HepG2 (cell line): Measurements from ENCODE around the gene GPC6. TPM values are rescaled to one million over a fixed set of nuclear protein-coding genes. Genes with fewer than 3 reads are reported as not detected.

Experiments used
- ATAC-seq: fragments of 200-7000 bp; cut with Tn5 transposase; 3 replicates; pipeline ENCODE4 v1.9.1; 2020; ENCODE audit warnings: mild to moderate bottlenecking, moderate library complexity
- BruUV-seq: library from RNA; stranded (reverse); fragments of 400-500 nt; replicated peaks from 2 replicates; lab custom pipeline; 2021; lab: Mats Ljungman, UMichigan
- CTCF ChIA-PET: fragments of 300-600 bp; formaldehyde crosslinking; extraction: SDS; loops from one replicate; lab custom pipeline; 2021; ENCODE audit warnings: low total read pairs, inconsistent platforms, low intra/inter-chr PET ratio; lab: Yijun Ruan, JAX
- POLR2A ChIA-PET: fragments of 350-600 bp; sonication (Branson Sonifier 250); formaldehyde crosslinking; loops from one replicate; lab custom pipeline; 2020; ENCODE audit warnings: antibody characterized with exemption, inconsistent platforms; lab: Yijun Ruan, JAX
- DNase-seq: peaks from one replicate; pipeline ENCODE4 v3.0.0-alpha.2; 2015; ENCODE audit warnings: low spot score
- FAIRE-seq: peaks from 3 replicates; lab custom pipeline; 2011; peaks lifted over from hg19 to GRCh38; lab: Jason Lieb, UNC
- H2AFZ ChIP-seq: one replicate; pipeline ENCODE4 v1.6.1; 2011; ENCODE audit warnings: low read length, inconsistent platforms
- H3K27ac ChIP-seq: fragments of 300-600 bp; 3 replicates; pipeline ENCODE4 v1.8.0; 2011; ENCODE audit warnings: mixed run types, mild to moderate bottlenecking, mixed read lengths, low read length, inconsistent platforms; ENCODE audit not compliant: insufficient read depth; ENCODE audit errors: extremely low read length
- H3K27me3 ChIP-seq, 2 experiments: fragments of 200-600 bp in 1 of 2; 2 replicates in 1 of 2; 3 replicates in 1 of 2; pipeline versions ENCODE4 v1.6.0 to v1.8.0; 2011; ENCODE audit warnings: low read length in 2 of 2, mild to moderate bottlenecking in 2 of 2, moderate library complexity in 2 of 2, inconsistent platforms in 1 of 2; ENCODE audit not compliant: insufficient read depth in 2 of 2, control insufficient read depth in 1 of 2
- H3K36me3 ChIP-seq, 2 experiments: fragments of 200-600 bp in 1 of 2; replicated peaks in 1 of 2; 2 replicates in 1 of 2; 3 replicates in 1 of 2; pipeline versions ENCODE4 v1.5.1 to v1.8.0; 2011; ENCODE audit warnings: low read length in 2 of 2, inconsistent platforms in 1 of 2; ENCODE audit not compliant: insufficient read depth in 2 of 2, control insufficient read depth in 1 of 2
- H3K4me1 ChIP-seq: 2 replicates; pipeline ENCODE4 v1.5.1; 2012; ENCODE audit warnings: low read length, inconsistent platforms; ENCODE audit not compliant: insufficient read depth
- H3K4me2 ChIP-seq: 2 replicates; pipeline ENCODE4 v1.6.0; 2011; ENCODE audit warnings: low read depth, low read length, inconsistent platforms
- H3K4me3 ChIP-seq, 3 experiments: fragments of 200-600 bp in 1 of 3; sonication (generic), shearing (Covaris generic) in 1 of 3; replicated peaks in 1 of 3; 2 replicates each; pipeline ENCODE4 v1.5.1; 2011 to 2016; ENCODE audit warnings: low read length in 3 of 3, inconsistent platforms in 2 of 3, low read depth in 2 of 3, mild to moderate bottlenecking in 2 of 3, control low read depth in 1 of 3, mixed read lengths in 1 of 3; ENCODE audit not compliant: insufficient read depth in 1 of 3
- H3K79me2 ChIP-seq: one replicate; pipeline ENCODE4 v1.6.1; 2011; ENCODE audit warnings: low read length, inconsistent platforms; ENCODE audit not compliant: insufficient read depth
- H3K9ac ChIP-seq: 2 replicates; pipeline ENCODE4 v1.6.0; 2011; ENCODE audit warnings: mild to moderate bottlenecking, low read depth, low read length, inconsistent platforms; ENCODE audit not compliant: insufficient read depth
- H3K9me3 ChIP-seq: 2 replicates; pipeline ENCODE4 v1.5.1; 2012; ENCODE audit warnings: mild to moderate bottlenecking, low read length
- H4K20me1 ChIP-seq: 2 replicates; pipeline ENCODE4 v1.6.0; 2011; ENCODE audit warnings: inconsistent platforms, mild to moderate bottlenecking, low read length, moderate library complexity; ENCODE audit not compliant: insufficient read depth
- NFE2L1 ChIP-seq: sonication (generic); formaldehyde crosslinking; IDR thresholded peaks from 2 replicates; pipeline ENCODE4 v1.4.0; 2020; ENCODE audit warnings: missing genetic modification reagents, mild to moderate bottlenecking, borderline replicate concordance
- NFE2L2 ChIP-seq: fragments of 150-350 bp; IDR thresholded peaks from 2 replicates; pipeline ENCODE4 v1.6.1; 2014; ENCODE audit warnings: low read length
- PTBP1 ChIP-seq: fragments of 200-400 bp; formaldehyde crosslinking; IDR thresholded peaks from 2 replicates; pipeline ENCODE4 v1.6.1; 2018; ENCODE audit warnings: low read length, low read depth; ENCODE audit not compliant: poor library complexity, severe bottlenecking
- TBX3 ChIP-seq: fragments of 450-650 bp; IDR thresholded peaks from 2 replicates; pipeline ENCODE4 v1.6.1; 2017; ENCODE audit warnings: antibody characterized with exemption, mild to moderate bottlenecking, inconsistent platforms, borderline replicate concordance
- TOPORS ChIP-seq: sonication (generic); formaldehyde crosslinking; IDR thresholded peaks from 2 replicates; pipeline ENCODE4 v1.8.0; 2023; ENCODE audit warnings: mild to moderate bottlenecking, missing genetic modification reagents
- YEATS2 ChIP-seq: sonication (generic); formaldehyde crosslinking; IDR thresholded peaks from 2 replicates; pipeline ENCODE4 v1.4.0; 2020; ENCODE audit warnings: missing genetic modification reagents, borderline replicate concordance
- ZFP41 ChIP-seq: sonication (generic); formaldehyde crosslinking; IDR thresholded peaks from 2 replicates; pipeline ENCODE4 v1.4.0; 2020; ENCODE audit warnings: mild to moderate bottlenecking, missing genetic modification reagents, borderline replicate concordance
- ZNF101 ChIP-seq: sonication (generic); formaldehyde crosslinking; IDR thresholded peaks from 2 replicates; pipeline ENCODE4 v1.4.0; 2020; ENCODE audit warnings: mild to moderate bottlenecking, low read depth, missing genetic modification reagents, borderline replicate concordance
- ZNF34 ChIP-seq: sonication (generic); formaldehyde crosslinking; IDR thresholded peaks from 2 replicates; pipeline ENCODE4 v1.4.0; 2020; ENCODE audit warnings: mild to moderate bottlenecking, missing genetic modification reagents, borderline replicate concordance
- ZNF563 ChIP-seq: sonication (generic); formaldehyde crosslinking; IDR thresholded peaks from 2 replicates; pipeline ENCODE4 v1.8.0; 2022; ENCODE audit warnings: mild to moderate bottlenecking, moderate library complexity, missing genetic modification reagents
- ZNF768 ChIP-seq: sonication (generic); formaldehyde crosslinking; IDR thresholded peaks from 2 replicates; pipeline ENCODE4 v1.4.0; 2020; ENCODE audit warnings: missing genetic modification reagents
- ZSCAN30 ChIP-seq: sonication (generic); formaldehyde crosslinking; IDR thresholded peaks from 2 replicates; pipeline ENCODE4 v1.5.0; 2020; ENCODE audit warnings: mild to moderate bottlenecking, missing genetic modification reagents
- WGBS: methylation state at CpG from one replicate; pipeline ENCODE4 v1.1.6; 2017; ENCODE audit warnings: low lambda C conversion rate; 5-methylcytosine and 5-hydroxymethylcytosine counted together
- in situ Hi-C: cut with HindIII; loops from 2 replicates; pipeline ENCODE4 v1.10.0; 2017; ENCODE audit warnings: low pct_unique_long_range_greater_than_20kb; ENCODE audit not compliant: extremely low pct_ligation_motif_present
- intact Hi-C: fragments of 100-400 bp; cut with micrococcal nuclease; formaldehyde crosslinking; loops from one replicate; pipeline ENCODE4 v1.10.0; 2022; ENCODE audit not compliant: unreplicated experiment
- polyA plus RNA-seq, 8 experiments: library from polyadenylated mRNA; depleted of rRNA in 3 of 8; stranded (reverse) in 7 of 8; unstranded in 1 of 8; fragments of >200 nt; fragmentation: Illumina TruSeq in 4 of 8; extraction: Trizol in 4 of 8; gene quantifications; 2 replicates each; pipeline versions ENCODE4 v1.2.1 to v1.2.3, GENCODE V29; 2011 to 2016; ENCODE audit warnings: low read depth in 4 of 8, missing spikeins in 1 of 8, mixed read lengths in 1 of 8; ENCODE audit not compliant: insufficient read depth in 1 of 8
- total RNA-seq, 5 experiments: library from RNA; depleted of rRNA; stranded (reverse); fragments of >200 nt; fragmentation: Illumina TruSeq; extraction: Trizol; gene quantifications; 2 replicates each; pipeline ENCODE4 v1.2.3, GENCODE V29; 2016; ENCODE audit warnings: low read depth in 1 of 5
- TF ChIP-seq, protein P1 (sequence below): sonication (generic); formaldehyde crosslinking; IDR thresholded peaks from 2 replicates; pipeline ENCODE4 v1.9.0; 2021; ENCODE audit warnings: mild to moderate bottlenecking, missing genetic modification reagents
- TF ChIP-seq, protein P2 (sequence below): sonication (generic); formaldehyde crosslinking; IDR thresholded peaks from 2 replicates; pipeline ENCODE4 v1.4.0; 2020; ENCODE audit warnings: missing genetic modification reagents
- TF ChIP-seq, protein P3 (sequence below): IDR thresholded peaks from 2 replicates; pipeline ENCODE4 v1.6.1; 2016; ENCODE audit warnings: mild to moderate bottlenecking, missing biosample characterization, missing genetic modification reagents

Gene GPC6
- total and polyA plus RNA-seq, 2 of the 13 experiments (the other 11 are each of a cell fraction or from before 2014, with no cell fraction given) = 24.5 to 33.9 TPM

DNA sequence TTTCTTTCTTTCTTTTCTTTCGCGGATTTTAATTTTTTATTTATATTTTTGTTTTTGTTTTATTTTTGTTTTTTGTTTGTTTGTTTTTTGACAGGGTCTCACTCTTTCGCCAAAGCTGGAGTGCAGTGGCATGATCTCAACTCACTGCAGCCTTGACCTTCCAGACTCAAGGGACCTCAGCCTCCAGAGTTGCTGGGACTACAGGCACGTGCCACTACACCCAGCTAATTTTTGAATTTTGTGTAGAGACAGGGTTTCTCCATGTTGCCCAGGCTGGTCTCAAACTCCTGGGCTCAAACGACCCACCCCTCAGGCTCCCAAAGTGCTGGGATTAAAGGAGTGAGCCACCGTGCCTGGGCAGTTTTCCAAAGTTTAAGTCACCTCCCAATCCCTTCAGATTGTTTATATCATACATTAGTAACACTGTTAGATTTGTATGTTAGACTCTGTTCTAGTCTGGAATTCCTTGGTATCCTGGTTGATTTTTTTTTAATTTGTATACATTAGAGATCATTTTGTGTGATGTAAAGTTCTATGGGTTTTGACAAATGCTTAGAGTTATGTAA is 655.6 kb downstream of the GPC6 start:
- peaks cover 9% of the 10 kb centered on the region; the same call in 1 of the 2 replicates for H3K9me3 ChIP-seq
- H3K4me1 ChIP-seq = no peaks in the 10 kb centered on the region
- no peak overlapping the region for H3K4me3 ChIP-seq
- H4K20me1 ChIP-seq = no peaks in the 10 kb centered on the region
- H3K36me3 ChIP-seq = no peaks in the 10 kb centered on the region
- in situ Hi-C loops = no loop called here
- no peak overlapping the region for H2AFZ ChIP-seq
- ATAC-seq (no peak), FAIRE-seq (no peak), DNase-seq (no peak)
- no peaks in the 10 kb centered on the region for H3K27me3 ChIP-seq
- H3K9ac ChIP-seq = no peak overlapping the region
- POLR2A ChIA-PET = no interaction called here
- no TSS peak for BruUV-seq
- no peak overlapping the region for H3K27ac ChIP-seq
- intact Hi-C loops = no loop called here
- WGBS = 90% methylated on average over 6 of the region's 6 CpGs
- CTCF ChIA-PET = no interaction called here
- H3K79me2 ChIP-seq = no peaks in the 10 kb centered on the region
- no peak overlapping the region for H3K4me2 ChIP-seq
- TF ChIP-seq, protein P1, sequence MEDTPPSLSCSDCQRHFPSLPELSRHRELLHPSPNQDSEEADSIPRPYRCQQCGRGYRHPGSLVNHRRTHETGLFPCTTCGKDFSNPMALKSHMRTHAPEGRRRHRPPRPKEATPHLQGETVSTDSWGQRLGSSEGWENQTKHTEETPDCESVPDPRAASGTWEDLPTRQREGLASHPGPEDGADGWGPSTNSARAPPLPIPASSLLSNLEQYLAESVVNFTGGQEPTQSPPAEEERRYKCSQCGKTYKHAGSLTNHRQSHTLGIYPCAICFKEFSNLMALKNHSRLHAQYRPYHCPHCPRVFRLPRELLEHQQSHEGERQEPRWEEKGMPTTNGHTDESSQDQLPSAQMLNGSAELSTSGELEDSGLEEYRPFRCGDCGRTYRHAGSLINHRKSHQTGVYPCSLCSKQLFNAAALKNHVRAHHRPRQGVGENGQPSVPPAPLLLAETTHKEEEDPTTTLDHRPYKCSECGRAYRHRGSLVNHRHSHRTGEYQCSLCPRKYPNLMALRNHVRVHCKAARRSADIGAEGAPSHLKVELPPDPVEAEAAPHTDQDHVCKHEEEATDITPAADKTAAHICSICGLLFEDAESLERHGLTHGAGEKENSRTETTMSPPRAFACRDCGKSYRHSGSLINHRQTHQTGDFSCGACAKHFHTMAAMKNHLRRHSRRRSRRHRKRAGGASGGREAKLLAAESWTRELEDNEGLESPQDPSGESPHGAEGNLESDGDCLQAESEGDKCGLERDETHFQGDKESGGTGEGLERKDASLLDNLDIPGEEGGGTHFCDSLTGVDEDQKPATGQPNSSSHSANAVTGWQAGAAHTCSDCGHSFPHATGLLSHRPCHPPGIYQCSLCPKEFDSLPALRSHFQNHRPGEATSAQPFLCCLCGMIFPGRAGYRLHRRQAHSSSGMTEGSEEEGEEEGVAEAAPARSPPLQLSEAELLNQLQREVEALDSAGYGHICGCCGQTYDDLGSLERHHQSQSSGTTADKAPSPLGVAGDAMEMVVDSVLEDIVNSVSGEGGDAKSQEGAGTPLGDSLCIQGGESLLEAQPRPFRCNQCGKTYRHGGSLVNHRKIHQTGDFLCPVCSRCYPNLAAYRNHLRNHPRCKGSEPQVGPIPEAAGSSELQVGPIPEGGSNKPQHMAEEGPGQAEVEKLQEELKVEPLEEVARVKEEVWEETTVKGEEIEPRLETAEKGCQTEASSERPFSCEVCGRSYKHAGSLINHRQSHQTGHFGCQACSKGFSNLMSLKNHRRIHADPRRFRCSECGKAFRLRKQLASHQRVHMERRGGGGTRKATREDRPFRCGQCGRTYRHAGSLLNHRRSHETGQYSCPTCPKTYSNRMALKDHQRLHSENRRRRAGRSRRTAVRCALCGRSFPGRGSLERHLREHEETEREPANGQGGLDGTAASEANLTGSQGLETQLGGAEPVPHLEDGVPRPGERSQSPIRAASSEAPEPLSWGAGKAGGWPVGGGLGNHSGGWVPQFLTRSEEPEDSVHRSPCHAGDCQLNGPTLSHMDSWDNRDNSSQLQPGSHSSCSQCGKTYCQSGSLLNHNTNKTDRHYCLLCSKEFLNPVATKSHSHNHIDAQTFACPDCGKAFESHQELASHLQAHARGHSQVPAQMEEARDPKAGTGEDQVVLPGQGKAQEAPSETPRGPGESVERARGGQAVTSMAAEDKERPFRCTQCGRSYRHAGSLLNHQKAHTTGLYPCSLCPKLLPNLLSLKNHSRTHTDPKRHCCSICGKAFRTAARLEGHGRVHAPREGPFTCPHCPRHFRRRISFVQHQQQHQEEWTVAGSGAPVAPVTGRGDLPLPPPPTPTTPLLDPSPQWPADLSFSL (CRISPR knock-in tag) = no peak
- TF ChIP-seq ZNF768 (CRISPR knock-in tag) (no peak), NFE2L1 (CRISPR knock-in tag) (no peak), ZNF34 (CRISPR knock-in tag) (no peak), YEATS2 (CRISPR knock-in tag) (no peak), NFE2L2 (no peak), PTBP1 (no peak), TOPORS (CRISPR knock-in tag) (no peak), ZFP41 (no peak), ZSCAN30 (CRISPR knock-in tag) (no peak), TBX3 (no peak), ZNF101 (CRISPR knock-in tag) (no peak), ZNF563 (CRISPR knock-in tag) (no peak)
- TF ChIP-seq, protein P2, sequence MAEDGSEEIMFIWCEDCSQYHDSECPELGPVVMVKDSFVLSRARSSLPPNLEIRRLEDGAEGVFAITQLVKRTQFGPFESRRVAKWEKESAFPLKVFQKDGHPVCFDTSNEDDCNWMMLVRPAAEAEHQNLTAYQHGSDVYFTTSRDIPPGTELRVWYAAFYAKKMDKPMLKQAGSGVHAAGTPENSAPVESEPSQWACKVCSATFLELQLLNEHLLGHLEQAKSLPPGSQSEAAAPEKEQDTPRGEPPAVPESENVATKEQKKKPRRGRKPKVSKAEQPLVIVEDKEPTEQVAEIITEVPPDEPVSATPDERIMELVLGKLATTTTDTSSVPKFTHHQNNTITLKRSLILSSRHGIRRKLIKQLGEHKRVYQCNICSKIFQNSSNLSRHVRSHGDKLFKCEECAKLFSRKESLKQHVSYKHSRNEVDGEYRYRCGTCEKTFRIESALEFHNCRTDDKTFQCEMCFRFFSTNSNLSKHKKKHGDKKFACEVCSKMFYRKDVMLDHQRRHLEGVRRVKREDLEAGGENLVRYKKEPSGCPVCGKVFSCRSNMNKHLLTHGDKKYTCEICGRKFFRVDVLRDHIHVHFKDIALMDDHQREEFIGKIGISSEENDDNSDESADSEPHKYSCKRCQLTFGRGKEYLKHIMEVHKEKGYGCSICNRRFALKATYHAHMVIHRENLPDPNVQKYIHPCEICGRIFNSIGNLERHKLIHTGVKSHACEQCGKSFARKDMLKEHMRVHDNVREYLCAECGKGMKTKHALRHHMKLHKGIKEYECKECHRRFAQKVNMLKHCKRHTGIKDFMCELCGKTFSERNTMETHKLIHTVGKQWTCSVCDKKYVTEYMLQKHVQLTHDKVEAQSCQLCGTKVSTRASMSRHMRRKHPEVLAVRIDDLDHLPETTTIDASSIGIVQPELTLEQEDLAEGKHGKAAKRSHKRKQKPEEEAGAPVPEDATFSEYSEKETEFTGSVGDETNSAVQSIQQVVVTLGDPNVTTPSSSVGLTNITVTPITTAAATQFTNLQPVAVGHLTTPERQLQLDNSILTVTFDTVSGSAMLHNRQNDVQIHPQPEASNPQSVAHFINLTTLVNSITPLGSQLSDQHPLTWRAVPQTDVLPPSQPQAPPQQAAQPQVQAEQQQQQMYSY (CRISPR knock-in tag) = no peak
- TF ChIP-seq, protein P3, sequence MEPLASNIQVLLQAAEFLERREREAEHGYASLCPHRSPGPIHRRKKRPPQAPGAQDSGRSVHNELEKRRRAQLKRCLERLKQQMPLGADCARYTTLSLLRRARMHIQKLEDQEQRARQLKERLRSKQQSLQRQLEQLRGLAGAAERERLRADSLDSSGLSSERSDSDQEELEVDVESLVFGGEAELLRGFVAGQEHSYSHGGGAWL (CRISPR knock-in tag) = no peak
